ENCODE data around the gene FNDC10.

The FNDC10 gene

DNA sequence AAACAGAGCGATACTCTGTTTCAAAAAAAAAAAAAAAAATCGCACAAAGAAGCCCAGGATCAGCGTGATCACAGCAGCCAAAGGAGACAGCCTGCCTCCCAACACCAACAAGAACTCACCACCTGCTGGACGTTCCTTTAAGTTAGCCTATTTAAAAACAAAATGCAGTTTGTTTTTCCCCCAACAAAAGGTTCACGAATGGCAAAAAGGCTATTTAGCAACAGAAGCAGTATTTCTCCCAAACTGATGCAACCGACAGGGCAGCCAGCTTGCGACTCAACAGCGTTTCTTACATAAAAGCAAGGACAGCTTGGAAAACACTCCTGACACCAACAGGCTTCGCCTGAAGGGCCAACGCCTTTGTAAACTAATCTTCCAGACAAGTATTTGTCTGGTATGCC, 32.0 kb downstream of the FNDC10 start:
- peaks cover 31% of the 10 kb centered on the region for H3K4me1 Mint-ChIP-seq
- peak overlapping the region in 2 of 3 experiments; percentile 59 to 74 for H3K4me3 Mint-ChIP-seq
- H3K27ac Mint-ChIP-seq = peak overlapping the region in 2 of 3 experiments; percentile 64 to 77
- TF ChIP-seq, protein P1, sequence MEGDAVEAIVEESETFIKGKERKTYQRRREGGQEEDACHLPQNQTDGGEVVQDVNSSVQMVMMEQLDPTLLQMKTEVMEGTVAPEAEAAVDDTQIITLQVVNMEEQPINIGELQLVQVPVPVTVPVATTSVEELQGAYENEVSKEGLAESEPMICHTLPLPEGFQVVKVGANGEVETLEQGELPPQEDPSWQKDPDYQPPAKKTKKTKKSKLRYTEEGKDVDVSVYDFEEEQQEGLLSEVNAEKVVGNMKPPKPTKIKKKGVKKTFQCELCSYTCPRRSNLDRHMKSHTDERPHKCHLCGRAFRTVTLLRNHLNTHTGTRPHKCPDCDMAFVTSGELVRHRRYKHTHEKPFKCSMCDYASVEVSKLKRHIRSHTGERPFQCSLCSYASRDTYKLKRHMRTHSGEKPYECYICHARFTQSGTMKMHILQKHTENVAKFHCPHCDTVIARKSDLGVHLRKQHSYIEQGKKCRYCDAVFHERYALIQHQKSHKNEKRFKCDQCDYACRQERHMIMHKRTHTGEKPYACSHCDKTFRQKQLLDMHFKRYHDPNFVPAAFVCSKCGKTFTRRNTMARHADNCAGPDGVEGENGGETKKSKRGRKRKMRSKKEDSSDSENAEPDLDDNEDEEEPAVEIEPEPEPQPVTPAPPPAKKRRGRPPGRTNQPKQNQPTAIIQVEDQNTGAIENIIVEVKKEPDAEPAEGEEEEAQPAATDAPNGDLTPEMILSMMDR (IDR thresholded peaks at IDR 0.05; ENCODE audit: unreplicated experiment in 3 of 3) = no peak
- peaks cover 47% of the 10 kb centered on the region for H3K36me3 Mint-ChIP-seq (ENCODE audit: low read depth)
- H3K27me3 Mint-ChIP-seq (ENCODE audit: low read depth) = no peaks in the 10 kb centered on the region
- H3K9me3 Mint-ChIP-seq = no peaks in the 10 kb centered on the region

DNA sequence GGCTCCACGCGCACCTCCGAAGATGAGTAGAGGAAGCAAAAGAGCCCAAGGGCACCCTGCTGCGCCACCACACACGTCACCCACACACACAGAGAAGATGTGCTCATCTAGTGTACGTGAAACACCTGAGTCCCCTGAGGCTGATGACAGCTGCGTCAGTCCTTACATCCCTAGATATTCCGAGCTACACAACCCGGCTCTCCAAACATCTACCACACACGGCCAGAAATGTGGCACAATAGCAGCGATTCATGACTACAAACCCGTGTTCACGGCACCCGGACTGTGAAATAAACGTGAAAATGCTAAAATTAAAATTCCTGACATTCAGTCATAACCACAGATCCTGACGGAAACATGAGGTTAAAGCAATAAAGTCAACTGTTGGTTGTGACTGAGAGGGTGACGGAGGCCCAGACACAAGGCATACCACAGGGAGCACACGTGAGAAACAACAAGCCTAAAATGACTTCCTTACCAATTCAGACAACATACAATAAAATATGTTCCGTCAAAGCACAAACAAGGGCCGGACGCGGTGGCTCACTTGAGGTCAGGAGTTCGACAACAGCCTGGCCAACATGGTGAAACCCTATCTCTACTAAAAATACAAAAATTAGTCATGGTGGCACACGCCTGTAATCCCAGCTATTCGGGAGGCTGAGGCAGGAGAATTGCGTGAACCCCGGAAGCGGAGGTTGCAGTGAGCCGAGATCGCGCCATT, 32.6 kb downstream of the FNDC10 start:
- Mint-ChIP-seq H3K36me3 (ENCODE audit: low read depth) (peaks cover 49% of the 10 kb centered on the region), H3K4me3 (peak overlapping the region in 2 of 3 experiments; percentile 59 to 74), H3K9me3 (no peaks in the 10 kb centered on the region)

DNA sequence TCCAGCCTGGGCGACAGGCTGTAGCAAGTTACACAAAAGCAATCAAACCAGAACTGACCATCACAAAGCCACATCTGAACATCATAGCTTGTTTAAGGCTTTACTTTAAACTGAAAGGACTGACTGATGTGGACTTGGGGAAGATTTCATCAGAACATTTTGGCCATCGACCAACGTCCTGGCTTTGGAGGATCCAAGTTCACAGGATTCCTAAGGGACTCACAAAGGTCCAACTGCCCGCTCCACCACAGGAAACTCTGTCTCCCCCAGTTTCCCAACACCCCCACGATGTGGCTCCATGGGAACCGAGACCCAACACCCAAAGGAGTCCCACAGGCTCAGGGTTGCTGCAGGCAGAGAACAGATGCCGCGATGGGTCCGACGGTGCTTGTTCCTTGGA, 34.6 kb downstream of the FNDC10 start:
- H3K4me3 Mint-ChIP-seq = no peak overlapping the region
- H3K36me3 Mint-ChIP-seq (ENCODE audit: low read depth) = peaks cover 53% of the 10 kb centered on the region
- no peaks in the 10 kb centered on the region for H3K27me3 Mint-ChIP-seq (ENCODE audit: low read depth)
- no peaks in the 10 kb centered on the region for H3K9me3 Mint-ChIP-seq
- peaks cover 27% of the 10 kb centered on the region for H3K4me1 Mint-ChIP-seq
- H3K27ac Mint-ChIP-seq = no peak overlapping the region
- TF ChIP-seq, protein P1 (IDR thresholded peaks at IDR 0.05; ENCODE audit: unreplicated experiment in 3 of 3) = no peak

More for the DNA sequence above, 32.6 kb downstream of the FNDC10 start:
- no peaks in the 10 kb centered on the region for H3K27me3 Mint-ChIP-seq (ENCODE audit: low read depth)
- TF ChIP-seq, protein P1 (IDR thresholded peaks at IDR 0.05; ENCODE audit: unreplicated experiment in 3 of 3) = no peak
- peak overlapping the region; percentile 15 to 78 (median 64) for H3K27ac Mint-ChIP-seq
- peaks cover 31% of the 10 kb centered on the region for H3K4me1 Mint-ChIP-seq

DNA sequence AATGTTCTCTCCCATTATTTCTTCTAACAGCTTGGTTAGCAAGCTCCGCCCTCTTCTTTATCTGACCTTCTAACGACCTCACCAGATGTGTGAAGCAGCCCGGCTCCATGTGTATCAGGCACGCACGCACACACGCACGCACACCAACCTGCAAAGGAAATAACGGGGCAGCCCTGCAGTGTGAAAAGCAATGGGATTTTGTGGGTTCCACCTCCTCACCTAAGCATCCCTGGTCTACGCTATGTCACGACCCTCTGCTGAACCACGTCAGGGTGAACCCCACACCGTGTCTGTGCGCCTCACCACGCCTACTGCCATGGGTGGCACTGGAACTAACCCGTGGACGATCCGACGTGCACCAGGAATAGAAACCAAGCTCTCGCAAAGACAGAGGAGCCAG, 35.7 kb downstream of the FNDC10 start:
- H3K27me3 Mint-ChIP-seq (ENCODE audit: low read depth) = no peaks in the 10 kb centered on the region
- no peak overlapping the region for H3K27ac Mint-ChIP-seq
- H3K4me3 Mint-ChIP-seq = no peak overlapping the region
- peaks cover 48% of the 10 kb centered on the region for H3K36me3 Mint-ChIP-seq (ENCODE audit: low read depth)
- peaks cover 16% of the 10 kb centered on the region for H3K4me1 Mint-ChIP-seq
- TF ChIP-seq, protein P1 (IDR thresholded peaks at IDR 0.05; ENCODE audit: unreplicated experiment in 3 of 3) = no peak
- no peaks in the 10 kb centered on the region for H3K9me3 Mint-ChIP-seq

DNA sequence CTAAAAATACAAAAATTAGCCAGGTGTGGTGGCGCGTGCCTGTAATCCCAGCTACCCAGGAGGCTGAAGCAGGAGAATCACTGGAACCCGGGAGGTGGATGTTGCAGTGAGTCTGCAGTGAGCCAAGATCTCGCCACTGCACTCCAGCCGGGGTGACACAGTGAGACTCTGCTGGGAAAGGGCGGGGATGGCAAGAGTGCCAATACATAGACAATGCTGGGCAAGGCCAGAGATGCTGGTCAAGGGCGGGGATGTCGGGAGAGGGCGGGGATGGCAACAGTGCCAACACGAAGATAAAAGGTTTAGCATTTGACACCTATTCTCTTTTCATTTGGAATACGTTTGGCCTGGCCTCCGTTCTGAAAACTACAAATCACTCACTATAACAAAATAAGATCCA, 36.2 kb downstream of the FNDC10 start:
- Mint-ChIP-seq H3K36me3 (ENCODE audit: low read depth) (peaks cover 53% of the 10 kb centered on the region), H3K27me3 (ENCODE audit: low read depth) (no peaks in the 10 kb centered on the region), H3K9me3 (no peaks in the 10 kb centered on the region), H3K27ac (no peak overlapping the region), H3K4me1 (peaks cover 18% of the 10 kb centered on the region), H3K4me3 (no peak overlapping the region)
- TF ChIP-seq, protein P1 (IDR thresholded peaks at IDR 0.05; ENCODE audit: unreplicated experiment in 3 of 3) = no peak

Measured in nephron (organoid).